ENCODE measurements around the gene ESPNL. TPM values are rescaled to one million over a fixed set of nuclear protein-coding genes. Genes with fewer than 3 reads are reported as not detected.

ESPNL gene
- total and polyA plus RNA-seq, 9 of the 15 experiments (the other 6 are each of a cell fraction or from before 2014, with no cell fraction given), result 0.03 to 0.09 (median 0.05) TPM; not detected in 3

GRCh38 chr2:238169048-238169707, 69.0 kb downstream of the ESPNL start (continued):
- TF ChIP-seq KDM1A (IDR thresholded peaks at IDR 0.05), result no peak
- no peak for TF ChIP-seq ZNF436 (CRISPR knock-in tag; IDR thresholded peaks at IDR 0.05)
- no peak for TF ChIP-seq NFE2 (IDR thresholded peaks at IDR 0.05; ENCODE audit: low read depth)
- TF ChIP-seq, protein P1, sequence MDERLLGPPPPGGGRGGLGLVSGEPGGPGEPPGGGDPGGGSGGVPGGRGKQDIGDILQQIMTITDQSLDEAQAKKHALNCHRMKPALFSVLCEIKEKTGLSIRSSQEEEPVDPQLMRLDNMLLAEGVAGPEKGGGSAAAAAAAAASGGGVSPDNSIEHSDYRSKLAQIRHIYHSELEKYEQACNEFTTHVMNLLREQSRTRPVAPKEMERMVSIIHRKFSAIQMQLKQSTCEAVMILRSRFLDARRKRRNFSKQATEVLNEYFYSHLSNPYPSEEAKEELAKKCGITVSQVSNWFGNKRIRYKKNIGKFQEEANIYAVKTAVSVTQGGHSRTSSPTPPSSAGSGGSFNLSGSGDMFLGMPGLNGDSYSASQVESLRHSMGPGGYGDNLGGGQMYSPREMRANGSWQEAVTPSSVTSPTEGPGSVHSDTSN (CRISPR knock-in tag; IDR thresholded peaks at IDR 0.05; ENCODE audit: low read depth), result no peak
- TF ChIP-seq, protein P1 (tag; conservative IDR thresholded peaks at IDR 0.05; ENCODE audit: low read depth), result no peak
- TF ChIP-seq NFIC (IDR thresholded peaks at IDR 0.05), result peak; percentile 68; the same call in 1 of the 2 replicates
- TF ChIP-seq TBP (optimal IDR thresholded peaks at IDR 0.05; ENCODE audit: low read depth, low read length), result no peak
- no peak for TF ChIP-seq TAF15 (IDR thresholded peaks at IDR 0.05; ENCODE audit: low read depth, low read length)
- TF ChIP-seq XRCC3 (IDR thresholded peaks at IDR 0.05), result no peak
- no peak for TF ChIP-seq U2AF1 (optimal IDR thresholded peaks at IDR 0.05; ENCODE audit: low read depth, low read length)
- peak; percentile 73 for TF ChIP-seq EP400 (IDR thresholded peaks at IDR 0.05)
- TF ChIP-seq ZNF589 (CRISPR knock-in tag; IDR thresholded peaks at IDR 0.05; ENCODE audit: low read depth), result peak; percentile 18
- TF ChIP-seq KHSRP (IDR thresholded peaks at IDR 0.05), result no peak
- no peak for TF ChIP-seq MBD2 (IDR thresholded peaks at IDR 0.05; ENCODE audit: borderline replicate concordance, low read depth)
- no peak for TF ChIP-seq KAT2B (IDR thresholded peaks at IDR 0.05; ENCODE audit: low read depth, low read length)
- no peak for TF ChIP-seq NFYB (IDR thresholded peaks at IDR 0.05; ENCODE audit: extremely low read depth, insufficient read length)
- no peak for TF ChIP-seq NONO (IDR thresholded peaks at IDR 0.05; ENCODE audit: low read depth in 2 of 2, low read length in 1 of 2)
- TF ChIP-seq, protein P2, sequence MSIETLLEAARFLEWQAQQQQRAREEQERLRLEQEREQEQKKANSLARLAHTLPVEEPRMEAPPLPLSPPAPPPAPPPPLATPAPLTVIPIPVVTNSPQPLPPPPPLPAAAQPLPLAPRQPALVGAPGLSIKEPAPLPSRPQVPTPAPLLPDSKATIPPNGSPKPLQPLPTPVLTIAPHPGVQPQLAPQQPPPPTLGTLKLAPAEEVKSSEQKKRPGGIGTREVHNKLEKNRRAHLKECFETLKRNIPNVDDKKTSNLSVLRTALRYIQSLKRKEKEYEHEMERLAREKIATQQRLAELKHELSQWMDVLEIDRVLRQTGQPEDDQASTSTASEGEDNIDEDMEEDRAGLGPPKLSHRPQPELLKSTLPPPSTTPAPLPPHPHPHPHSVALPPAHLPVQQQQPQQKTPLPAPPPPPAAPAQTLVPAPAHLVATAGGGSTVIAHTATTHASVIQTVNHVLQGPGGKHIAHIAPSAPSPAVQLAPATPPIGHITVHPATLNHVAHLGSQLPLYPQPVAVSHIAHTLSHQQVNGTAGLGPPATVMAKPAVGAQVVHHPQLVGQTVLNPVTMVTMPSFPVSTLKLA (conservative IDR thresholded peaks at IDR 0.05), result no peak
- TF ChIP-seq HNRNPLL (IDR thresholded peaks at IDR 0.05; ENCODE audit: low read depth, low read length, poor library complexity, severe bottlenecking), result no peak
- no peak for TF ChIP-seq MCM2 (IDR thresholded peaks at IDR 0.05; ENCODE audit: low read depth)
- 0 out of 2 replicates have a peak, but pooled peaks have one; percentile 1 for TF ChIP-seq TEAD4 (IDR thresholded peaks at IDR 0.05; ENCODE audit: low read length)
- TF ChIP-seq TEAD4 (CRISPR knock-in tag; IDR thresholded peaks at IDR 0.05; ENCODE audit: borderline replicate concordance), result no peak
- no peak for TF ChIP-seq ZBTB7A (IDR thresholded peaks at IDR 0.05; ENCODE audit: borderline replicate concordance, control insufficient read depth, low read depth, low read length)
- TF ChIP-seq ZNF785 (CRISPR knock-in tag; IDR thresholded peaks at IDR 0.05), result no peak
- no peak for TF ChIP-seq HNRNPL (IDR thresholded peaks at IDR 0.05; ENCODE audit: low read depth, low read length)
